ENCODE measurements around the gene ALDH2. TPM values are rescaled to one million over a fixed set of nuclear protein-coding genes. Genes with fewer than 3 reads are reported as not detected.

The ALDH2 gene
- polyA plus RNA-seq, 1 donor (not counting 4 experiments of a cell fraction or from before 2014, with no cell fraction given) = 33.8 TPM

DNA sequence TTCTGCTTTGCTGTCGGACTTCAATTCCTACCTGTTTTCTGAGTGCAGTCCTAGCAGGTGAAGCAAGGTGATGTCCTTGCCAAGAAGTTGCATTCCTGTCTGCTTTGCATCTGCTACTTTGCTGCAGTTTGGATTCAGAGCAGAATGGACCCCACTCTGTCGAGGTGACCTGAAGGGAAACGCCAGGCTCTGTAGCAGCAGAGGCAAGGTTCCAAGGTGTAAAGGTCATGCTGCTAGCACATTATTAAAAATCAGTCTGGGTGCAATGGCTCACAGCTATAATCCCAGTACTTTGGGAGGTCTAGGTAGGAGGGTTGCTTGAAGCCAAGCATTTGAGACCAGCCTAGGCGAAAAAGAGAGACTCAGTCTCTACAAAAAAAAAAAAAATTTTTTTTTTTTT is 17.3 kb upstream of the ALDH2 start:
- H3K4me1 ChIP-seq (ENCODE audit: control insufficient read depth, extremely low read depth, insufficient read depth, low read length) = no peaks in the 10 kb centered on the region
- no peak overlapping the region for H3K9ac ChIP-seq (ENCODE audit: control insufficient read depth, extremely low read depth, insufficient read depth, low read length)
- no peaks in the 10 kb centered on the region for H4K20me1 ChIP-seq (ENCODE audit: control insufficient read depth, extremely low read depth, insufficient read depth, low read length)
- no peak overlapping the region for H3K4me2 ChIP-seq (ENCODE audit: control insufficient read depth, extremely low read depth, insufficient read depth, low read depth, low read length)
- no peak for TF ChIP-seq EZH2 (IDR thresholded peaks at IDR 0.05; ENCODE audit: low read length)
- TF ChIP-seq CTCF (optimal IDR thresholded peaks at IDR 0.05 in 1 of 3, IDR thresholded peaks at IDR 0.05 in 1 of 3, conservative IDR thresholded peaks at IDR 0.05 in 1 of 3; ENCODE audit: extremely low read depth in 1 of 3, insufficient read depth in 2 of 3, low read length in 3 of 3) = no peak
- no peaks in the 10 kb centered on the region for H3K27me3 ChIP-seq (ENCODE audit: control insufficient read depth, extremely low read depth, insufficient read depth, low read length)
- no peak for DNase-seq (ENCODE audit: low read depth, low spot score)
- peaks cover 13 to 14% of the 10 kb centered on the region in 2 experiments for H3K36me3 ChIP-seq (ENCODE audit: control insufficient read depth in 2 of 2, extremely low read depth in 1 of 2, insufficient read depth in 2 of 2, low read length in 2 of 2)
- no peak overlapping the region for H2AFZ ChIP-seq (ENCODE audit: control insufficient read depth, low read length)
- FAIRE-seq = no peak
- no peaks in the 10 kb centered on the region for H3K9me3 ChIP-seq (ENCODE audit: control insufficient read depth, low read depth, low read length)
- dilution Hi-C loops (cut with MboI; ENCODE audit: extremely low pct_ligation_motif_present, low sequenced_read_pairs) = no loop called here
- no peak overlapping the region for H3K4me3 ChIP-seq (ENCODE audit: control insufficient read depth in 2 of 3, extremely low read depth in 1 of 3, insufficient read depth in 2 of 3, low read depth in 1 of 3, low read length in 3 of 3)
- no peaks in the 10 kb centered on the region for H3K9me1 ChIP-seq (ENCODE audit: control insufficient read depth, extremely low read depth, insufficient read depth, low read length)
- no peak overlapping the region for H3K27ac ChIP-seq (ENCODE audit: control insufficient read depth, insufficient read depth, low read length)
- H3K79me2 ChIP-seq (ENCODE audit: control insufficient read depth, insufficient read depth, low read length) = no peaks in the 10 kb centered on the region

- no peaks in the 10 kb centered on the region for H3K9me3 ChIP-seq (ENCODE audit: control insufficient read depth, low read depth, low read length)
- H3K9me1 ChIP-seq (ENCODE audit: control insufficient read depth, extremely low read depth, insufficient read depth, low read length) = peaks cover under 1% of the 10 kb centered on the region
- peaks cover 0 to 6% of the 10 kb centered on the region in 2 experiments for H3K36me3 ChIP-seq (ENCODE audit: control insufficient read depth in 2 of 2, extremely low read depth in 1 of 2, insufficient read depth in 2 of 2, low read length in 2 of 2)
- H3K27me3 ChIP-seq (ENCODE audit: control insufficient read depth, extremely low read depth, insufficient read depth, low read length) = no peaks in the 10 kb centered on the region
- no peak overlapping the region for H3K4me3 ChIP-seq (ENCODE audit: control insufficient read depth in 2 of 3, extremely low read depth in 1 of 3, insufficient read depth in 2 of 3, low read depth in 1 of 3, low read length in 3 of 3)
- H3K4me2 ChIP-seq (ENCODE audit: control insufficient read depth, extremely low read depth, insufficient read depth, low read depth, low read length) = no peak overlapping the region
- no peaks in the 10 kb centered on the region for H3K79me2 ChIP-seq (ENCODE audit: control insufficient read depth, insufficient read depth, low read length)
- H4K20me1 ChIP-seq (ENCODE audit: control insufficient read depth, extremely low read depth, insufficient read depth, low read length) = no peaks in the 10 kb centered on the region
- peak; percentile 72 to 100 (median 75) for TF ChIP-seq CTCF (optimal IDR thresholded peaks at IDR 0.05 in 1 of 3, IDR thresholded peaks at IDR 0.05 in 1 of 3, conservative IDR thresholded peaks at IDR 0.05 in 1 of 3; ENCODE audit: extremely low read depth in 1 of 3, insufficient read depth in 2 of 3, low read length in 3 of 3)
- no peak for TF ChIP-seq EZH2 (IDR thresholded peaks at IDR 0.05; ENCODE audit: low read length)
- H2AFZ ChIP-seq (ENCODE audit: control insufficient read depth, low read length) = no peak overlapping the region
- H3K4me1 ChIP-seq (ENCODE audit: control insufficient read depth, extremely low read depth, insufficient read depth, low read length) = peaks cover 9% of the 10 kb centered on the region
- FAIRE-seq = peak; percentile 29
- dilution Hi-C loops (cut with MboI; ENCODE audit: extremely low pct_ligation_motif_present, low sequenced_read_pairs) = no loop called here
- H3K27ac ChIP-seq (ENCODE audit: control insufficient read depth, insufficient read depth, low read length) = no peak overlapping the region
- DNase-seq (ENCODE audit: low read depth, low spot score) = no peak
- no peak overlapping the region for H3K9ac ChIP-seq (ENCODE audit: control insufficient read depth, extremely low read depth, insufficient read depth, low read length)
Observed at GRCh38 chr12:111753144-111753881, 13.4 kb upstream of the ALDH2 start.

All from keratinocyte (primary cell).